GM12872 (cell line): ENCODE measurements around the gene ATP12A.

Source experiments
- TF ChIP-seq, protein P1 (sequence below): IDR thresholded peaks from 3 replicates; pipeline ENCODE4 v1.5.1; 2011; ENCODE audit warnings: low read depth, mild to moderate bottlenecking, low read length, moderate library complexity; ENCODE audit not compliant: insufficient read depth

The ATP12A gene

DNA sequence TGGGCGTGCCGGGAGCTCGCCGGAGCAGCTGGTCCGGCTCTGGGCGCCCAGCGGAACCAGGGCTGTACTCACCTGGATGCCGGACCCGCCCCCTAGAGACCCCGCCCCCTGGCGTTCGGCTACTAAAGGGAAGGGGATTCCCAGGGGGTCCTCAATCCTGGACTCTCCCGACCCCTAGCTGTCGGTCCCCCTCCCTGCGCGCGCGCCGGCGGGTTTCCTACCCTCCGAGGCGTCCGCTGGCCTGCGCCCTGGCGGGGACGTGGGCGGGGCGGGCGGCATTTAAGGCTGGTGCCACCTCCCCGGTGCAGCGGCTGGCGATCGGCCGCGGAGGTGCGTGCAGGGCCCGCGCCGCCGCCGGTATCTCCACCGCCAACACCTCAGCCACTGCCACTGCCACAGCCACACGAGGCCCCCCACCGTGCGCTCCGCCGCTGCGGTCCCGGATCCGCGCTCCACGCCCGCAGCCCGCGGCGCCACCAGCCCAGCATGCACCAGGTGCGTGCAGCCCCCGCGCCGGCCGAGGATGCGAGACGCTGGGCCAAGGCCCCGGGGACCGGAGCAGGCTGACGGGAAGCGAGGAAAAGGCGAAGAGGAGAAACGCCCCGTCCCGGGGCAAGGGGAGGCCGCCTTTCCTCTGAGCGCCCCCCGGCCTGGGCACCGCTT lies at the start of gene ATP12A:
Gene ATP12A, plus strand, starts transcription at position 151 of the 663 bp plus-strand sequence. Its CDS starts 336 bp downstream, at position 487.
- TF ChIP-seq, protein P1, sequence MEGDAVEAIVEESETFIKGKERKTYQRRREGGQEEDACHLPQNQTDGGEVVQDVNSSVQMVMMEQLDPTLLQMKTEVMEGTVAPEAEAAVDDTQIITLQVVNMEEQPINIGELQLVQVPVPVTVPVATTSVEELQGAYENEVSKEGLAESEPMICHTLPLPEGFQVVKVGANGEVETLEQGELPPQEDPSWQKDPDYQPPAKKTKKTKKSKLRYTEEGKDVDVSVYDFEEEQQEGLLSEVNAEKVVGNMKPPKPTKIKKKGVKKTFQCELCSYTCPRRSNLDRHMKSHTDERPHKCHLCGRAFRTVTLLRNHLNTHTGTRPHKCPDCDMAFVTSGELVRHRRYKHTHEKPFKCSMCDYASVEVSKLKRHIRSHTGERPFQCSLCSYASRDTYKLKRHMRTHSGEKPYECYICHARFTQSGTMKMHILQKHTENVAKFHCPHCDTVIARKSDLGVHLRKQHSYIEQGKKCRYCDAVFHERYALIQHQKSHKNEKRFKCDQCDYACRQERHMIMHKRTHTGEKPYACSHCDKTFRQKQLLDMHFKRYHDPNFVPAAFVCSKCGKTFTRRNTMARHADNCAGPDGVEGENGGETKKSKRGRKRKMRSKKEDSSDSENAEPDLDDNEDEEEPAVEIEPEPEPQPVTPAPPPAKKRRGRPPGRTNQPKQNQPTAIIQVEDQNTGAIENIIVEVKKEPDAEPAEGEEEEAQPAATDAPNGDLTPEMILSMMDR = no peak

DNA sequence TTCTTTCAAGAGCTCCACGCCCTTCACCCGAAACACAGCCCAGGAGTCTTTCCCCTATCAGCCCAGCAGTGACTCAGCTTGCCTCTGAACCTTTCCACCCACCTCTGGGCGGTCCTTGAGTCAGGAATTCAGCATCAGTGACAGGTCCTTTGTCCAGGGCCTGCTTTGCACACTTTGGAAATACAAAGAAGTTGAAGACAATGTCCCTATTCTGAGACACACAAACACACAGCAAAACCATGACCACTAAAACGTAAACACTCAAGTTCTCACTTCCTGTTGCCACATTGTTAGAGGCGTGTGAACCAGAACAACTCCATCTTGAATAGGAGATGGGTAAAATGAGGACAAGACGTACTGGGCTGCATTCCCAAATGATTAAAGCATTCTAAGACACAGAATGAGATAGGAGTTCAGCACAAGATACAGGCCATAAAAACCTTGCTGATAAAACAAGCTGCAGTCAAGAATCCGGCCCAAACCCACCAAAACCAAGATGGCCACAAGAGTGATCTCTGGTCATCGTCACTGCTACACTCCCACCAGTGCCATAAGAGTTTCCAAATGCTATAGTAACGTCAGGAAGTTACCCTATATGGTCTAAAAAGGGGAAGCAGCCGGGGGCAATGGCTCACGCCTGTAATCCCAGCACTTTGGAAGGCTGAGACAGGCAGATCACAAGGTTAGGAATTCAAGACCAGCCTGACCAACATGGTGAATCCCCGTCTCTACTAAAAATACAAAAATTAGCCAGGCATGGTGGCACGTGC lies 49.2 kb upstream of the ATP12A start:
- TF ChIP-seq, protein P1 = no peak

DNA sequence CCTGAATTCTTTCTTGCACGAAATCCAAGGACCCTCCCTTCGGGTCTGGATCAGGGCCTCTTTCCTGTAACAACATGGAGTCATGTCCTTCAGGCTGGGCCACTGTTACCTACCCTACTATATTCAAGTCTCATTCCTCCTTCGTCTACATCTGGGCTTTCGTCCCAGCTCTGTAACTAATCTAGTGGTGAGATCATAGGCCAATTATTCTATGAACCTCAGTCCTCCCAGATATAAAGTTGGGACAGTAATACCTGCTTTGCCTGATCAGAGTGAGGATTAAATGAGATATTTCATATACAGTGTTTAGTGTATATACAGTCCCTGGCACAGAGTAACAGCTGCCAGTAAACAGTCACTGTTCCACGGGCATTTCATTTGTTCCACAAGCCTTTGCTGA lies 48.3 kb upstream of the ATP12A start:
- TF ChIP-seq, protein P1 = no peak

DNA sequence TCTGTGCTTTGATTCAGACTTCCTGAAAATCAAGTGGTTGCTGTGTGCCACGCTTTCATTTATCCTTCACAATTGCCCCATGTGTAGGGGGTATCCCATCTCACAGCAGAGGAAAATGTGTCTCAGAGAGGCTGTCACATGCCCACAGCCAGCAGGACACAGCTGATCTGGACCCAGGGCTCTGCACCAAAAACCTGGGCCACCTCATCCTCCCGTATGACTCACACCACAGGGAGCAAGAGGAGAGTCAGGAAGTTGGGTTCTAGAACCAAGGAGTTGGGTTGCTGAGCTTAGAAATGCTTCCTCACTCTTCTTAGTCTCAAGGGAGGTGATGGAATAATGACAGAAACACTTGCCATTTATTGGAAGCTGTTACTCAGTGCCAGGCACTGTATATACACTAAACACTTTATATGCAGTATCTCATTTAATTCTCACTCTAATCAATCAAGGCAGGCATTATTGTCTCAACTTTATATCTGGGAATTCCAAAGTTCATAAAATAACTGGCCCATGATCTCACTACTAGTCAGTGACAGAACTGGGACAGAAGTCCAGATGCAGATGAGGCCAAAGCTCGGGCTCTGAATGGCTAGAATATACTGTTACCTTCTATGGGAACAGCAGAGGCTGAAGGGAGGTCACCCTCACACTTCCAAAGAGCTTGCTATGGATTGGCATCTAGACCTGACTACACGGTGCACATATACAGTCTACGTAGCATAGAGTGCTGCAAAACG lies 47.7 kb upstream of the ATP12A start:
- TF ChIP-seq, protein P1 = no peak

DNA sequence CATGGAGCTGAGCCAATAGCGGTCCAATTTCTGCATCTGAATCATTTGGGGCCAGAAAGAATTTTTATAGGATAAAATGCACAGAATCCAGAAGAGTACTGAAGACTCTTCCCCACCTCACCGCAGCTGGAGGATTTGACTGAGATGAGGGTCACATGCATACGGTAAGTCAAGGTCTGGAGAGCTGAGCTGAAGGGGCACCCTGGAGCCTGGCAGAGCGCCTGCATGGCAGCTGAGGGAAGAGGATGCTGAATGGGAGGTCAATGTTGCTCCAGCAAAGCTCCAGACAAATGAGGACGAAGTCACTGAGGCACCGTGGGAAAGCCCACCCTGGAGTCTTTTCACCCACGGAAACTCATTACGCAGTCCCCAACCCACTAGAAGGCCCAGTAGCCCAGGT lies 43.4 kb upstream of the ATP12A start:
- TF ChIP-seq, protein P1 = no peak

DNA sequence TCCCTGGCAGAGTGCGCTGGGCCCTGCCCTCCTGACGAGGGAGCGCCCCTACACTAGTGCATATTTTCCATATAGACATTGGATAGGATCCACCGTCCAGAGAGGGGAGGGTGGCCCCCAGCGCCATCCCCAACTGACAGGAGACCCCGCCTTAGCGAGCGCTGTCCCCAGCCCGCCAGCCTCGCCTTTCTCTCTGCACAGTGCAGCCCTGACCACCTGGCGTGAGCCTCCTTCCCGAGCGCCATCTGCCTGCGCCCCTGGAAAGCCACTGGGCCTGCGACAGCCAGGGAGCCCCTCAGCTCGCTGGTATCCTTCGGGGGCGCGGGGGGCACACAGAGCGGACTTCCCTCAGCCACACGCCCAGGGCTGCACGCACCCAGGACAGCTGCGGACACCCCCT lies 42.1 kb upstream of the ATP12A start:
- TF ChIP-seq, protein P1 = no peak

DNA sequence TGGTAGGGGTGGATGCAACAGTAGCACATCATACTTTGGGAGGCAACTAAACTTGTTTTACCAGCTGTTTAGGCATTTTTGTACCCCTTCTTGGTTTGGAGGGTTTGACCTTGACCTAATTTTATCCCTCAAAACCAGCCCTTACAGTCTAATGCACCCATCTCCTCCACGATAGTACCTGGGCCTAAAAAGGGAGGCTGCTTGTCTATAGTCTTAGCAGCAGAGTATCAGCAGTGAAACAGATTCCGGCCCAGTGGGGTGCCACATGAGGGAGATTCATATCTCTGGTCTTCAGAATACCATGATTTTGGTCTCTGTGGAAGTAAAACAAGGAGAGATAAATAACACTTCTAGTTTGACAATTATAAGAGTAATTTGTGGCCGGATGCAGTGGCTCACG lies 39.5 kb upstream of the ATP12A start:
- TF ChIP-seq, protein P1 = no peak
